Endothelial cell of umbilical vein (primary cell): ENCODE results near the gene KRTAP3-2.

Experiments used
- POLR2AphosphoS5 ChIP-seq: IDR thresholded peaks from 2 replicates; pipeline ENCODE4 v1.6.1; 2012; ENCODE audit warnings: low read depth, mild to moderate bottlenecking, control low read depth, low read length, moderate library complexity; ENCODE audit not compliant: insufficient read depth
- TF ChIP-seq, protein P1 (sequence below), 2 donors: IDR thresholded peaks; 1 replicate in 1 of 2; 2 replicates in 1 of 2; pipeline ENCODE4 v1.5.1; 2011; ENCODE audit warnings: low read length in 2 of 2, mild to moderate bottlenecking in 2 of 2, moderate library complexity in 2 of 2, control low read depth in 1 of 2, inconsistent platforms in 1 of 2, low read depth in 1 of 2; ENCODE audit not compliant: insufficient read depth in 1 of 2; ENCODE audit errors: extremely low read depth in 1 of 2

DNA sequence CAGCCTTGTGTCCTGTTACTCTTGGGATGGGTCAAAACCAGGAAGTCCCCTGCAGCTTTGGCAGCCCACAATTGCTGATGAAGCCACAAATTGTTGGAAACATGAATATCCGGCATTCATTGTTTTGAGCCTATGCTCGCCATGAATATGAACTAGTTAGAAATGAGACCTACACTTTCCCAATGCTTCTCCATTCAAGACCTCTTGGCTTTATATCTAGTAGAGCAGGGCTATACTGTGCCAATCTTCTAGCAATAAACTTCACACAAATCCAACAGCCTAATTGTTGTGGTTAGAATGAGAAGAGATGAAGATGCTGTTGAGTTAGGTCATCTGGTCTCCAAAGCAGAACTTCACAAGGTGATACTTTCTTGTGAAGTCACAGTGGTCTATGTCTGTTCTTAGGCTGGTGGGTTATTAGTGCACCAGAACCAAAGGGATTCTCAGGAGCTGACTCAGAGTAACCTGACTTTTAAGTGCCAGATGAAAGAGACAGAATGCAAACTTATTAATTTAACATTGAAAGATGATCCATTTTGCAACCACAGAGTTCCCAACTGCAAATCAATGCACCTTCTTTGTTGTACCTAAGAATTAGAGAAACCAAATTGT, 48.6 kb downstream of the KRTAP3-2 start:
- TF ChIP-seq POLR2AphosphoS5, result no peak
- TF ChIP-seq, protein P1, sequence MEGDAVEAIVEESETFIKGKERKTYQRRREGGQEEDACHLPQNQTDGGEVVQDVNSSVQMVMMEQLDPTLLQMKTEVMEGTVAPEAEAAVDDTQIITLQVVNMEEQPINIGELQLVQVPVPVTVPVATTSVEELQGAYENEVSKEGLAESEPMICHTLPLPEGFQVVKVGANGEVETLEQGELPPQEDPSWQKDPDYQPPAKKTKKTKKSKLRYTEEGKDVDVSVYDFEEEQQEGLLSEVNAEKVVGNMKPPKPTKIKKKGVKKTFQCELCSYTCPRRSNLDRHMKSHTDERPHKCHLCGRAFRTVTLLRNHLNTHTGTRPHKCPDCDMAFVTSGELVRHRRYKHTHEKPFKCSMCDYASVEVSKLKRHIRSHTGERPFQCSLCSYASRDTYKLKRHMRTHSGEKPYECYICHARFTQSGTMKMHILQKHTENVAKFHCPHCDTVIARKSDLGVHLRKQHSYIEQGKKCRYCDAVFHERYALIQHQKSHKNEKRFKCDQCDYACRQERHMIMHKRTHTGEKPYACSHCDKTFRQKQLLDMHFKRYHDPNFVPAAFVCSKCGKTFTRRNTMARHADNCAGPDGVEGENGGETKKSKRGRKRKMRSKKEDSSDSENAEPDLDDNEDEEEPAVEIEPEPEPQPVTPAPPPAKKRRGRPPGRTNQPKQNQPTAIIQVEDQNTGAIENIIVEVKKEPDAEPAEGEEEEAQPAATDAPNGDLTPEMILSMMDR (IDR thresholded peaks at IDR 0.05; ENCODE audit: extremely low read depth in 1 of 2, insufficient read depth in 1 of 2, low read depth in 1 of 2, low read length in 2 of 2), result no peak
